Measurements from ENCODE around the gene DCAF7.

DCAF7 gene

GRCh38 chr17:63579633-63580032 is 29.4 kb downstream of the DCAF7 start:
- no peak overlapping the region for H3K4me3 ChIP-seq (ENCODE audit: control insufficient read depth, low read depth, low read length)
- DNase-seq (ENCODE audit: low read depth) = no peak
- no peak for TF ChIP-seq CTCF (IDR thresholded peaks at IDR 0.05; ENCODE audit: control insufficient read depth, insufficient read depth, low read depth, low read length, missing control alignments)

DNA sequence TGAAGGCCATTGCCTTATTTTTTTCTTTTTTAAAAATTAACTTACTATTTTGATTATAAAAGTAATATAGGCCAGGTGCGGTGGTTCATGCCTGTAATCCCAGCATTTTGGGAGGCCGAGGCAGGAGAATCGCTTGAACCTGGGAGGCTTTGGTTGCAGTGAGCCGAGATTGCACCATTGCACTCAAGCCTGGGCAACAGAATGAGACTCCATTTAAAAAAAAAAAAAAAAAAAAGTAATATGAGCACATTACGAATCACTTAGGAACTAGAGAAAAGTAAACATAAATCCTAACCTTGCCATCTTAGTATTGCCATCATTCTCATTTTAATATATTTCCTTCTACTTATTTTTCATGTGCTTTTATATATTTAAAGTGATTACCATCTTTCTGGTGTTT is 37.5 kb downstream of the DCAF7 start:
- no peak for DNase-seq (ENCODE audit: low read depth)
- no peak for TF ChIP-seq CTCF (IDR thresholded peaks at IDR 0.05; ENCODE audit: control insufficient read depth, insufficient read depth, low read depth, low read length, missing control alignments)
- no peak overlapping the region for H3K4me3 ChIP-seq (ENCODE audit: control insufficient read depth, low read depth, low read length)

- no peak for DNase-seq (ENCODE audit: low read depth)
- no peak overlapping the region for H3K4me3 ChIP-seq (ENCODE audit: control insufficient read depth, low read depth, low read length)
- no peak for TF ChIP-seq CTCF (IDR thresholded peaks at IDR 0.05; ENCODE audit: control insufficient read depth, insufficient read depth, low read depth, low read length, missing control alignments)
Observed at GRCh38 chr17:63588797-63589196, 38.5 kb downstream of the DCAF7 start.

- no peak for DNase-seq (ENCODE audit: low read depth)
- TF ChIP-seq CTCF (IDR thresholded peaks at IDR 0.05; ENCODE audit: control insufficient read depth, insufficient read depth, low read depth, low read length, missing control alignments) = no peak
Observed at GRCh38 chr17:63589646-63590045, 39.4 kb downstream of the DCAF7 start.

GRCh38 chr17:63592797-63593196 is 42.5 kb downstream of the DCAF7 start:
- no peak for TF ChIP-seq CTCF (IDR thresholded peaks at IDR 0.05; ENCODE audit: control insufficient read depth, insufficient read depth, low read depth, low read length, missing control alignments)
- H3K4me3 ChIP-seq (ENCODE audit: control insufficient read depth, low read depth, low read length) = no peak overlapping the region

More at GRCh38 chr17:63589646-63590045, 39.4 kb downstream of the DCAF7 start:
- no peak overlapping the region for H3K4me3 ChIP-seq (ENCODE audit: control insufficient read depth, low read depth, low read length)

GRCh38 chr17:63595132-63595531 is 44.9 kb downstream of the DCAF7 start:
- no peak for DNase-seq (ENCODE audit: low read depth)
- no peak for TF ChIP-seq CTCF (IDR thresholded peaks at IDR 0.05; ENCODE audit: control insufficient read depth, insufficient read depth, low read depth, low read length, missing control alignments)
- H3K4me3 ChIP-seq (ENCODE audit: control insufficient read depth, low read depth, low read length) = no peak overlapping the region

More at GRCh38 chr17:63592797-63593196, 42.5 kb downstream of the DCAF7 start:
- DNase-seq (ENCODE audit: low read depth) = no peak
